HEK293 (cell line): ENCODE data around the gene ISG15.

Experiments
- AEBP2 ChIP-seq: fragments of 450-650 bp; formaldehyde crosslinking; IDR thresholded peaks from 2 replicates; pipeline ENCODE4 v1.5.1; 2016; ENCODE audit warnings: missing biosample characterization, missing genetic modification characterization, borderline replicate concordance
- GFI1B ChIP-seq: fragments of 450-650 bp; formaldehyde crosslinking; IDR thresholded peaks from 2 replicates; pipeline ENCODE4 v1.5.1; 2016; ENCODE audit warnings: missing biosample characterization, missing genetic modification characterization
- KLF16 ChIP-seq: fragments of 450-650 bp; formaldehyde crosslinking; IDR thresholded peaks from 2 replicates; pipeline ENCODE4 v1.5.1; 2017; ENCODE audit warnings: missing biosample characterization, missing genetic modification characterization
- SP2 ChIP-seq: fragments of 450-650 bp; formaldehyde crosslinking; IDR thresholded peaks from 2 replicates; pipeline ENCODE4 v1.5.1; 2016; ENCODE audit warnings: missing biosample characterization, missing genetic modification characterization
- ZBTB10 ChIP-seq: fragments of 450-650 bp; formaldehyde crosslinking; IDR thresholded peaks from 2 replicates; pipeline ENCODE4 v1.5.1; 2016; ENCODE audit warnings: missing biosample characterization, missing genetic modification characterization
- ZBTB20 ChIP-seq: fragments of 450-650 bp; formaldehyde crosslinking; IDR thresholded peaks from 2 replicates; pipeline ENCODE4 v1.5.1; 2016; ENCODE audit warnings: missing biosample characterization, missing genetic modification characterization
- ZBTB7A ChIP-seq: fragments of 450-650 bp; formaldehyde crosslinking; IDR thresholded peaks from 2 replicates; pipeline ENCODE4 v1.5.1; 2016; ENCODE audit warnings: low read depth, missing biosample characterization, missing genetic modification characterization
- ZEB2 ChIP-seq: fragments of 450-650 bp; formaldehyde crosslinking; IDR thresholded peaks from 2 replicates; pipeline ENCODE4 v1.5.1; 2016; ENCODE audit warnings: missing biosample characterization, missing genetic modification characterization
- ZFP41 ChIP-seq: fragments of 450-650 bp; formaldehyde crosslinking; IDR thresholded peaks from 2 replicates; pipeline ENCODE4 v1.5.1; 2016; ENCODE audit warnings: missing biosample characterization, missing genetic modification characterization, borderline replicate concordance
- ZNF132 ChIP-seq: fragments of 450-650 bp; formaldehyde crosslinking; IDR thresholded peaks from 2 replicates; pipeline ENCODE4 v1.5.1; 2017; ENCODE audit warnings: missing biosample characterization, missing genetic modification characterization, borderline replicate concordance
- ZNF138 ChIP-seq: fragments of 450-650 bp; formaldehyde crosslinking; IDR thresholded peaks from 2 replicates; pipeline ENCODE4 v1.5.1; 2016; ENCODE audit warnings: missing biosample characterization, missing genetic modification characterization, borderline replicate concordance
- ZNF146 ChIP-seq: fragments of 450-650 bp; formaldehyde crosslinking; IDR thresholded peaks from 2 replicates; pipeline ENCODE4 v1.5.1; 2016; ENCODE audit warnings: missing biosample characterization, missing genetic modification characterization
- ZNF211 ChIP-seq: fragments of 450-650 bp; formaldehyde crosslinking; IDR thresholded peaks from 2 replicates; pipeline ENCODE4 v1.5.1; 2016; ENCODE audit warnings: low read depth, missing biosample characterization, missing genetic modification characterization
- ZNF266 ChIP-seq: fragments of 450-650 bp; formaldehyde crosslinking; IDR thresholded peaks from 2 replicates; pipeline ENCODE4 v1.5.1; 2016; ENCODE audit warnings: missing biosample characterization, missing genetic modification characterization, low read depth
- ZNF354C ChIP-seq: fragments of 450-650 bp; formaldehyde crosslinking; IDR thresholded peaks from 2 replicates; pipeline ENCODE4 v1.5.1; 2016; ENCODE audit warnings: missing biosample characterization, missing genetic modification characterization, low read depth, borderline replicate concordance
- ZNF488 ChIP-seq: fragments of 450-650 bp; formaldehyde crosslinking; IDR thresholded peaks from 2 replicates; pipeline ENCODE4 v1.5.1; 2016; ENCODE audit warnings: missing biosample characterization, missing genetic modification characterization
- ZNF501 ChIP-seq: fragments of 450-650 bp; formaldehyde crosslinking; IDR thresholded peaks from 2 replicates; pipeline ENCODE4 v1.5.1; 2016; ENCODE audit warnings: missing biosample characterization, missing genetic modification characterization
- ZNF513 ChIP-seq: fragments of 450-650 bp; IDR thresholded peaks from 2 replicates; pipeline ENCODE4 v1.5.1; 2018; ENCODE audit warnings: missing biosample characterization, missing genetic modification characterization
- ZNF585B ChIP-seq: fragments of 450-650 bp; formaldehyde crosslinking; IDR thresholded peaks from 2 replicates; pipeline ENCODE4 v1.5.1; 2016; ENCODE audit warnings: missing biosample characterization, missing genetic modification characterization
- ZNF843 ChIP-seq: fragments of 450-650 bp; formaldehyde crosslinking; IDR thresholded peaks from 2 replicates; pipeline ENCODE4 v1.5.1; 2016; ENCODE audit warnings: missing biosample characterization, missing genetic modification characterization
- ZSCAN16 ChIP-seq: fragments of 450-650 bp; formaldehyde crosslinking; IDR thresholded peaks from 2 replicates; pipeline ENCODE4 v1.5.1; 2016; ENCODE audit warnings: missing biosample characterization, missing genetic modification characterization
- ZSCAN23 ChIP-seq: fragments of 450-650 bp; formaldehyde crosslinking; IDR thresholded peaks from 2 replicates; pipeline ENCODE4 v1.5.1; 2016; ENCODE audit warnings: missing biosample characterization, missing genetic modification characterization
- TF ChIP-seq, protein P1 (sequence below): fragments of 450-650 bp; formaldehyde crosslinking; IDR thresholded peaks from 2 replicates; pipeline ENCODE4 v1.5.1; 2016; ENCODE audit warnings: missing biosample characterization, missing genetic modification characterization
- TF ChIP-seq, protein P2 (sequence below): fragments of 450-650 bp; formaldehyde crosslinking; IDR thresholded peaks from 2 replicates; pipeline ENCODE4 v1.5.1; 2016; ENCODE audit warnings: missing biosample characterization, missing genetic modification characterization
- TF ChIP-seq, protein P3 (sequence below): fragments of 450-650 bp; formaldehyde crosslinking; IDR thresholded peaks from 2 replicates; pipeline ENCODE4 v1.5.1; 2016; ENCODE audit warnings: missing biosample characterization, missing genetic modification characterization
- TF ChIP-seq, protein P4 (sequence below): fragments of 450-650 bp; formaldehyde crosslinking; IDR thresholded peaks from 2 replicates; pipeline ENCODE4 v1.5.1; 2016; ENCODE audit warnings: missing biosample characterization, missing genetic modification characterization, low read depth

ISG15 gene

GRCh38 chr1:997993-998744, 15.1 kb upstream of the ISG15 start (continued):
- TF ChIP-seq, protein P1, sequence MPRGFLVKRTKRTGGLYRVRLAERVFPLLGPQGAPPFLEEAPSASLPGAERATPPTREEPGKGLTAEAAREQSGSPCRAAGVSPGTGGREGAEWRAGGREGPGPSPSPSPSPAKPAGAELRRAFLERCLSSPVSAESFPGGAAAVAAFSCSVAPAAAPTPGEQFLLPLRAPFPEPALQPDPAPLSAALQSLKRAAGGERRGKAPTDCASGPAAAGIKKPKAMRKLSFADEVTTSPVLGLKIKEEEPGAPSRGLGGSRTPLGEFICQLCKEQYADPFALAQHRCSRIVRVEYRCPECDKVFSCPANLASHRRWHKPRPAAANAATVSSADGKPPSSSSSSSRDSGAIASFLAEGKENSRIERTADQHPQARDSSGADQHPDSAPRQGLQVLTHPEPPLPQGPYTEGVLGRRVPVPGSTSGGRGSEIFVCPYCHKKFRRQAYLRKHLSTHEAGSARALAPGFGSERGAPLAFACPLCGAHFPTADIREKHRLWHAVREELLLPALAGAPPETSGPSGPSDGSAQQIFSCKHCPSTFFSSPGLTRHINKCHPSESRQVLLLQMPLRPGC (tag by site-specific recombination): 0 out of 2 replicates have a peak, but pooled peaks have one; percentile 36
- no peak for TF ChIP-seq ZNF354C (tag by site-specific recombination)
- TF ChIP-seq ZNF843: 0 out of 2 replicates have a peak, but pooled peaks have one; percentile 17
- peak; percentile 97 for TF ChIP-seq ZBTB20 (tag by site-specific recombination)
- peak; percentile 91 for TF ChIP-seq ZBTB10
- peak; percentile 98 for TF ChIP-seq ZEB2 (tag by site-specific recombination)
- TF ChIP-seq ZNF211: no peak
- TF ChIP-seq ZNF585B: no peak
- TF ChIP-seq AEBP2 (tag by site-specific recombination): no peak
- no peak for TF ChIP-seq ZSCAN23
- 0 out of 2 replicates have a peak, but pooled peaks have one; percentile 43 for TF ChIP-seq KLF16 (tag by site-specific recombination)
- TF ChIP-seq ZNF138 (tag by site-specific recombination): no peak
- no peak for TF ChIP-seq ZNF132 (tag by site-specific recombination)
- TF ChIP-seq, protein P2, sequence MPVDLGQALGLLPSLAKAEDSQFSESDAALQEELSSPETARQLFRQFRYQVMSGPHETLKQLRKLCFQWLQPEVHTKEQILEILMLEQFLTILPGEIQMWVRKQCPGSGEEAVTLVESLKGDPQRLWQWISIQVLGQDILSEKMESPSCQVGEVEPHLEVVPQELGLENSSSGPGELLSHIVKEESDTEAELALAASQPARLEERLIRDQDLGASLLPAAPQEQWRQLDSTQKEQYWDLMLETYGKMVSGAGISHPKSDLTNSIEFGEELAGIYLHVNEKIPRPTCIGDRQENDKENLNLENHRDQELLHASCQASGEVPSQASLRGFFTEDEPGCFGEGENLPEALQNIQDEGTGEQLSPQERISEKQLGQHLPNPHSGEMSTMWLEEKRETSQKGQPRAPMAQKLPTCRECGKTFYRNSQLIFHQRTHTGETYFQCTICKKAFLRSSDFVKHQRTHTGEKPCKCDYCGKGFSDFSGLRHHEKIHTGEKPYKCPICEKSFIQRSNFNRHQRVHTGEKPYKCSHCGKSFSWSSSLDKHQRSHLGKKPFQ (tag by site-specific recombination): 0 out of 2 replicates have a peak, but pooled peaks have one; percentile 24
- TF ChIP-seq ZSCAN16 (tag by site-specific recombination): no peak
- TF ChIP-seq, protein P3, sequence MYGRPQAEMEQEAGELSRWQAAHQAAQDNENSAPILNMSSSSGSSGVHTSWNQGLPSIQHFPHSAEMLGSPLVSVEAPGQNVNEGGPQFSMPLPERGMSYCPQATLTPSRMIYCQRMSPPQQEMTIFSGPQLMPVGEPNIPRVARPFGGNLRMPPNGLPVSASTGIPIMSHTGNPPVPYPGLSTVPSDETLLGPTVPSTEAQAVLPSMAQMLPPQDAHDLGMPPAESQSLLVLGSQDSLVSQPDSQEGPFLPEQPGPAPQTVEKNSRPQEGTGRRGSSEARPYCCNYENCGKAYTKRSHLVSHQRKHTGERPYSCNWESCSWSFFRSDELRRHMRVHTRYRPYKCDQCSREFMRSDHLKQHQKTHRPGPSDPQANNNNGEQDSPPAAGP (tag by site-specific recombination): peak; percentile 80
- no peak for TF ChIP-seq ZNF266
- TF ChIP-seq ZNF501 (tag by site-specific recombination): peak; percentile 57; the same call in 1 of the 2 replicates
- TF ChIP-seq ZNF488 (tag by site-specific recombination): no peak
- TF ChIP-seq ZFP41: no peak
- peak; percentile 14; the same call in 1 of the 2 replicates for TF ChIP-seq ZNF146 (tag by site-specific recombination)
- peak; percentile 77 for TF ChIP-seq SP2 (tag by site-specific recombination)
- no peak for TF ChIP-seq GFI1B (tag by site-specific recombination)
- TF ChIP-seq ZNF513 (tag by site-specific recombination): no peak
- TF ChIP-seq, protein P4, sequence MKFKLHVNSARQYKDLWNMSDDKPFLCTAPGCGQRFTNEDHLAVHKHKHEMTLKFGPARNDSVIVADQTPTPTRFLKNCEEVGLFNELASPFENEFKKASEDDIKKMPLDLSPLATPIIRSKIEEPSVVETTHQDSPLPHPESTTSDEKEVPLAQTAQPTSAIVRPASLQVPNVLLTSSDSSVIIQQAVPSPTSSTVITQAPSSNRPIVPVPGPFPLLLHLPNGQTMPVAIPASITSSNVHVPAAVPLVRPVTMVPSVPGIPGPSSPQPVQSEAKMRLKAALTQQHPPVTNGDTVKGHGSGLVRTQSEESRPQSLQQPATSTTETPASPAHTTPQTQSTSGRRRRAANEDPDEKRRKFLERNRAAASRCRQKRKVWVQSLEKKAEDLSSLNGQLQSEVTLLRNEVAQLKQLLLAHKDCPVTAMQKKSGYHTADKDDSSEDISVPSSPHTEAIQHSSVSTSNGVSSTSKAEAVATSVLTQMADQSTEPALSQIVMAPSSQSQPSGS: no peak
- TF ChIP-seq ZBTB7A (tag by site-specific recombination): peak; percentile 98
